Erythroblast (primary cell): ENCODE data around the gene TNS1.

Source experiments
- DNase-seq, 2 experiments: peaks; one replicate each; lab custom pipeline; 2025; lab: John Stamatoyannopoulos, UW
- GATA1 ChIP-seq: IDR thresholded peaks from 2 replicates; pipeline ENCODE4 v1.6.1; 2011; ENCODE audit warnings: low read depth, mild to moderate bottlenecking, control low read depth, low read length, moderate library complexity
- POLR2A ChIP-seq: IDR thresholded peaks from 2 replicates; pipeline ENCODE4 v1.6.1; 2011; ENCODE audit warnings: mild to moderate bottlenecking, low read length

TNS1 gene

DNA sequence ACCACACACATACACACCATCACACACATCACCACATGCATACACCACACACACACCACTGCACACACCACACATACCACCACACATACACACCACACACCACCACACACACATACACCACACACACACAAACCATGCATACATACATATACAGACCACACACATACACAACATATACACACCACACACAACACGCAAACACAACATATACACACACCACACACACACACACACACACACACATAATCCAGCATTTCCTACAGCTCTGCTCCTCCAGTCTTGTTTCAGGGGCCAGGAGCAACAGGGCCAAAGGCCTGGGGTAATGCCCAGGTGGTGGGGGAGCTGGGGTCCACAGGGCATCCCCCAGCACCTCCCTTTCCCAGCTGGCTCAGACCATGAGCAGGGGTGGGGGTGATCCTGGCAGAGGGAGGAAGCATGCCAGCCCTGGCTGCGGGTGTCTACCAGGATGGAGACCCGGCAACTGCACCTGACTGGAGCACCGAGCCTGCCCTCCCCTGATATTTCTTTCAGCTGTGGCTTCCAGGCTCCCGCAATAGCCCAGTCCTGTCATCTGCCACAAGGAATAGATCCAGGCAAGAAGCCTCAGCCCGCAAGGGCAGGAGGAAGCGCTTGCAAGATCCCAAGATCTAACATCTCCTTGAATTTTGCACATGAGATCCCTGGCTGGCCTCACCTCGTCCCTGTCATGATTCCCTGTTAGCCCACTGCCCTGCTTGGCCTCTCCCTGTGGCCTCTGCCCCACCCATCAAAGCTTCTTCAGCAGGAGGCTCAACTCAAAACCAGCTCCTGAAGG lies 196.9 kb downstream of the TNS1 start:
- TF ChIP-seq POLR2A (no peak), GATA1 (no peak)
- peak in 1 of 2 experiments; percentile 50 for DNase-seq

- DNase-seq = peak; percentile 54 to 55
- TF ChIP-seq POLR2A (no peak), GATA1 (no peak)
These were observed 197.8 kb downstream of the TNS1 start for GRCh38 chr2:217804791-217805667.

GRCh38 chr2:217804338-217804737 lies 198.5 kb downstream of the TNS1 start:
- DNase-seq = no peak
- no peak for TF ChIP-seq POLR2A
- no peak for TF ChIP-seq GATA1

DNA sequence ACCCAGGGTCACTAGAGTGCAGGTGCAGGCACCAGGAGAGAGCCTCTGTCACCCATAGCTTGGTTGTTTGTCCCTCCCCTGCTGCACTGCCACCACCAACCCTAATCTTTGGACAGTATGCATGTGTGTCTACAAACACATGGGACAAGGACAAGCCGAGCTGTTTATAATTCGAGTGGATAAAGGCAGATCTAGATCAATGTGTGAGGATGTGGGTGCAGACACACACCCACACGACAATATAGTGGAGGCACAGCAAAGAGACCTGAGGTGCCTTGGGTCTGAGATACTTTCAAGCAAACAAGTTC lies 199.2 kb downstream of the TNS1 start:
- TF ChIP-seq GATA1 (no peak), POLR2A (no peak)
- DNase-seq = no peak

- TF ChIP-seq GATA1 (no peak), POLR2A (no peak)
- no peak for DNase-seq
These were observed 199.7 kb downstream of the TNS1 start for GRCh38 chr2:217802876-217803652.

DNA sequence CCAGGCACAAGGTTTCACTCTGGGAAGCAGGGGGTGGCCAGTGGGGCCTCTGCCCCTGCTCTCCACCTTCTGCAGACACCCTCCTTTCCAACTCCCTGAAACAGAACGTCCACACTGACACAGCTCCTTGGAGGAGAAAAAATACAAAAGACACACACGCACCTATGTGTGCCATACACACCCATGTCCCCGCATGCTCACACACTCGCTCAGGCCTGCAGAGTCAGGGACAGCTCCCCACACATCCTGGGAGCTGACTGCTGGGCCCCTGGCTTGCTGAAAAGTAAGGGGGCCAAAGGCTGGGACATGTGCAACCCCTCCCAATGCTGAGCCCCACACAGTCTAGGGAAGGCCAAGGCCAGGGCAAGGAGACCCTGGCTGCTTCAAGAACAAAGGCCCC lies 200.5 kb downstream of the TNS1 start:
- no peak for DNase-seq
- TF ChIP-seq GATA1 = no peak
- TF ChIP-seq POLR2A = no peak

DNA sequence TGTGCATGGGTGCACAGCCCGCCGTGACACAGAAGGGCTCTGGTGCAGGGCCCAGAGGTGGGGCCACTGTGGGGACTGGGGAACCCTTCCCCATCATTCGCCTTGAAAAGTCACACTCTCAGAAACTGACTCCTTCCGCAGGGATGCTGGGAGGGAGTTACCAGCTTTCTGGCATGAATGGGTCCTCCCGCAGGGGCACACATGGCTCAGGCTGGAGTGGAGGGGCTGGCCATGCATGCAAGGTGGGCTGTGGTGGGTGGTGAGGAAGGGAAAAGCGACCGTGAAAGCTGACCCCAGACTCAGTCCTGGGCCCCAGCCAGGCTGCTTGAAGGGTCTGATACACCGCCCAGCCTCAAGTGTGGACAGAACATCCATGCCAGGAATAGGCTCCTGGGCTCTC lies 201.1 kb downstream of the TNS1 start:
- TF ChIP-seq POLR2A (no peak), GATA1 (no peak)
- no peak for DNase-seq

- no peak for DNase-seq
- TF ChIP-seq GATA1 (no peak), POLR2A (no peak)
These were observed 201.7 kb downstream of the TNS1 start for GRCh38 chr2:217801115-217801531.

DNA sequence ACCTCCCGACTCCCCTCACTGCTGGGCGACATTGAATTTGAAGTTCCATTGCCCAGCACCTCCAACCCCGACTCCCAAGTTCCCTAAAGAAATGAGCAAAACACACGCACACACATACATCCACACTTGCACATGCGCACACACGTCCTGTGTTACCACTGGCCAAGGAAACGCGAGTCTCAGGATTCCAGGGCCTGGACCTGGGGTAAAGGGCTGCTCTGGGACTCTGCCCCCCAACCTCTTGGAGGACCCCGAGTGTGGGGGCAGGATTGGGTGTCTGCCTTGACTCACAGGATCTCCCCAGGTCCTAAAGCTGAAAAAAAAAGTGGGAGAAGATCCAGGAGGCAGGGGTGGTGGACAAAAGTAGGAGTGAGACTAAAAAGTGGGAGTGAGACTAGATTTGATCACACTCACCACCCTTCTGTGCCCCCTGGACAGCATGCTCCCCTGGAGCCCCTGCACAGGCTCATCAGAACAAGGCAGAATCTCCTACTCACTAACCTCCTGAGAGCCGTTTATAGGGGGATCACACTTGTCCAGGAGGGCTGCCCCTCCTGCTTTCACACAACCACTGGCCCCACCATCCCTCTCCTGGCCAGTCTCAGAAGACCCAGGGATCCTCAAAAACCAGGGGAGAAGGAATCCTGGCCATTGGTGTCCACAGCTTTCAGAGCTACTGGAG lies 202.2 kb downstream of the TNS1 start:
- no peak for DNase-seq
- TF ChIP-seq POLR2A = no peak

DNA sequence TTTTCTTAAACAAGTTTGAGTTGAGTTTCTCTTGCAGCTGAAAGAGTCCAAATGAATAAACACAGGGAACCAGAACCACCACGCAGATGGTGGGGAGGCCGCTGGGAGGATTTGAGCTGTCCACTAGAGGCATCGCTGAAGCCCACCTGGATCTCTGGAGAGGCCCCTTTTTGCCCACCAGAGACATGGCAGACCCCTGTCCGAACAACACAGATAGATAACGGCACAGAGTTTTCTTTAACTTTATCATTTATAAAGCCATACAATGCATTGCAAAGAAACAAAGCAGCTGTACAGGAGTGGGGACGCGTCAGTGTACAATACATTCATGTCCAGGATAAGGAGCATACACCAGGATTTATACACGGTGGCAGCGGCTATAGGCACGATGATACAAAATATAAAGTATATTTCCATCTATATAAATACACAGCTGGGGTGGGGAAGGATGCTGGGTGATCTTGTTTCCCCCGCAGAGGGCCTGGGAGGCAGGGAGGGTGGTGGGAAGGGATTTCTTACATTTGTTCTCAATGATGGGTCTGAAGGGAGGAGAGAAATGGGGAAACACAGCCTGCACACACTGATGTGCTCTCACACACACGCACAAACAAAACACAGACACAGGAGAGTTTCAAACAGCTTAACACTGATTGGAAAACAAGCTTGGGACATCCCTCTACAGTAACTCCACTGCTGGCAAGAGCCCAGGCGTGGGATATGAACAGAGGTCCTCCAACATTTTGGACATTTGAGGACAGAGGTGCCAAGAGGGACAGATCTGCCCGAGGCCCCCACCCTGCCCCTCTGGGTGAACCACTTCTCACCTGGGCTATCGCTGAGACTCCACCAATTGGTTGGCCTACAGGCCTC lies 203.0 kb downstream of the TNS1 start:
- TF ChIP-seq POLR2A = no peak
- no peak for TF ChIP-seq GATA1
- DNase-seq = no peak

DNA sequence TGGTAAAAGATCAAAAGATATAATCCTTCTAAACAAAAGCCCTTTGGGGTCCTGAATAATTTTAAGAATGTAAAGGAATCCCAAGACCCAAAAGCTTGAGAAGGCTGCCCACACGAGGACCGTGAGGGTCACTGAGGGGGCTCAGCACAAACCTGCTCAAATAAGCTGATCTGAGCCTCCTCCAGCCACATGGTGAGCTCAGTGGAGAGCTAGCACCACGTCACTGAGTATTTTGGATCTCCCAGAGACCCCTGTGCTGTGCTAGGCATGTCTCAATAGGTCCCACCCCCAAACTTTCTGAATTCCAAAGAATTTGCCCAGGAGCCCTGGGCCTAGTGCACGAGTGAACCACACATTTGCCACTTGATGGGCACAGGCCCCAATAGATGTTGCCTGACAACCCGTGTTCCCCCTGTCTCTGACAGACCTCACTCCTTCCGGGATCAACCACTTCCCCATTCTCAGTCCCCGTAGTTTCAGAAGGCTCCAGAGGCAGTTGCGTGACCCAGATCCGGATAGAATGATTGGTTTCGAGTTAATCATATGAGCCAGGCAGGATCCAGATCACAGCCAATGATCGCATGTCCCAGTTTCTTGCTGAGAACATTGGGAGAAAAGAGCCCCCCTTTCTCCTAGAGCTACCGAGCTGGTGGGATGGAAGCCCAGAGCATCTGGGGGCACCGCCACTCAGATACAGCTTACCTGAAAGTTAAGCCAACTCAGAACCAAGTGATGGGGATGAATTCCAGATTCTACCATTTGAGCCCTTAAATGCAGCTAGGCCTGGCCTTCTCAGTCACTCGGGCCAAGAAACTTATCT lies 203.8 kb downstream of the TNS1 start:
- TF ChIP-seq GATA1 (no peak), POLR2A (no peak)
- DNase-seq = no peak
